CD4-positive, alpha-beta T cell treated with Interleukin-6 at 100 ng/mL for 8 hours (primary cell): ENCODE data around the gene NKX2-4.
"Not testable (repeated sequence)": the region's sequence is repeated elsewhere in the genome, so short reads cannot be mapped to it uniquely, and the experiment has no call there.

Source experiments
- DNase-seq: peaks from one replicate; pipeline ENCODE4 v3.0.0-alpha.2; 2020; ENCODE audit warnings: mixed read lengths, low spot score

NKX2-4 gene

DNA sequence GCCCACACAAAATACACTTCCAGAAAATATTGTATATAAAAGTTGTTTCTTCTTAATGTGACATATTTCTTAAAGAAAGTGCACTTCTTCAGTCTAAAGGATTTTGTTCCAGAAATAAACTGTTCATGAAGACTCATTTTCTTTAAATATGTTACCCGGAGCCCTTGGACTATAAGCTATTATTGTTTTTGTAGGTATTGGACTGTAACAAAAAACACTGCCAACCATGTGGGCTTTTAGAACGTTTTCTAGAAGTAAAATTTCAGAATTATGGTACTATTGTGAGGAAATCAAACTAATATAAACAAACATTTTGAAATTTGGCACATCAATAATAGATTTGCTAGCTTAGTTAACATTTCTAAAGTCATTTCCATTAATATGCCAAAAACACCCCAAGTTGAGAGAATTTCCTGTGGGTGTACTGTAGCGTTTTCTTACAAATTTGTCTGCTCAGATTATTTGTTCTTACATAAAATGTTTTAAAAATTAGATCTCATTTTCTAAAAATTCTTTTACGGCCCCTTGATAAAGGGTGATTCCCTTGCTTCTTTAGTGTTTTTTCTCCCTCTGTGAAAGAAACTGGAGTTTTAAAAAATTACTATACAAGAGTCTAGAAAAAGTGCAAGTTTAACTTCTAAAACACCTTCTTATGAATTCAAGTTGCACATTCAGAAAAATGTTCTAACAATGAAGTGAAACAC lies 3.4 kb downstream of the NKX2-4 start:
- DNase-seq: no peak

DNA sequence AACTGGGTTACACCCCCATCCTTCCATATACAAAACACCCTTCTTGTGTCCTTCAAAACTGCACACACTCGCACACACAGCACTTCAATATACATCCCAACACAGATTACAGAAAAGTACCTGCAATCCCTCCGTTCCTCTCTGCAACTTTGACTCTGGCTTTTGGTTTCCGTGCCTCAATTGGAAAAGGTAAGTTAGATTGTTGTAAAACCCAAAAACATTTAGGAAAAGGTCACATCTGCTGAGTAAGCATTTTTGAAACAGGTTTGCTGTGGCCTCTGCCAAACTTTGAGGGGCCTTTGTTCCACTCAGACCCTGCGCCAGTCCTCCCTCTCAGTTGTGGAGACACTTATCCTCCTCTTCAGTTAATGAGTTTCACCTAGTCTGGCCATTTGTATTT lies 4.2 kb downstream of the NKX2-4 start:
- no peak for DNase-seq

DNA sequence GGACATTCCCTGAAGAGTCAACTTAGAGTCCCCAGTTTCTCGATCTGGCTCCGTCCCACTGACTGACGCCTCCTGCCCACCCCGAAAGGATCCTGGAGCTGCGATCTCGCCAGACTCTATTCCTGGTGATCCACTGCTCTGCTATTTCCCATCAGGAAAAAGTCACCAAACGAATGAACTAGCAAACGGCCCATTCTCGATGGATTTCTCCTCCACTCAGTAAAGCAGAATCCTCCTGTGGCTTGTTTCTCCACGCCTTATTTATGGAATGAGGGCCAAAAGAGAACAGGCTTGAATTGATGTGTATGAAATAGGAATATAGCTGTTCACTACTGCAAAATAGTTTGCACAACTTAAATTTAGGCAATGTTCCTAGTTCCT lies 5.4 kb downstream of the NKX2-4 start:
- DNase-seq: no peak

DNA sequence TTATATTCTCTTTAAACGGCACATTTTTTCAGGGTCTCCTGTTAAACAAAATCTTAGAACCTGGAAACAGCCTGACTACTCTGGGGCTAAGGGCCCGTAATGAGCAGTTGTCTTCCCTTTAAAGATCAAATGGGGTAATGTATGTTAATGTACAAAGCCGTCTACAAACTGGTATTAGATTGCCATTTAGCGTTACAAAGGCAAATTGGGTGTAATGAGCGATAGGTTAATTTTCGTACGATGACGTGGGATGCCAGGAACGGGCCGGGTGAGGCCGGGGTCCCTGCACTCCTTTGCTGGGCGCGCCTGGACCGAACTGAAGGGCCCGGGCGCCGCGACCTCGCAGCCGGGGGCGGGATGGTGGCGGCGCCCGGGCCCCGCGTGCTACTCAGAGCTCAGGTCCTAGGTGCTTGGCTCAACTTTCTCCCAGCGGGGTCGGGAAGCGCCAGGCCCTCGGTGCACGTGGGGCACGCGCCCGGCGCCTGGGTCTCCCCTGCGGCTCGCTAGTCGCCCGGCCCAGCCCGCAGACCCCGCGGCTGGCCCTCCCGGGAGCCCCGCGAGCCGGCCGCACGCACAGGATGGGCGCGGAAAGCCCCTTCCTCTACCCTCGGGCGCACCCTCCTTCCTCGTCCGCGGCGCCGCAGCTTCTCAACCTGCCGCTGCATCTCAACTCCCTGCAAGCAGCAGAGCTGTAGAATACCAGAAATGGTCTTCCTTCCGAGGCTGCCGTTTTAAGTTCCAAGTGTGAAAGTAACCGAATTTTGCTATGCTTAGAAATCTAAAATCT lies 5.9 kb downstream of the NKX2-4 start:
- no peak for DNase-seq

DNA sequence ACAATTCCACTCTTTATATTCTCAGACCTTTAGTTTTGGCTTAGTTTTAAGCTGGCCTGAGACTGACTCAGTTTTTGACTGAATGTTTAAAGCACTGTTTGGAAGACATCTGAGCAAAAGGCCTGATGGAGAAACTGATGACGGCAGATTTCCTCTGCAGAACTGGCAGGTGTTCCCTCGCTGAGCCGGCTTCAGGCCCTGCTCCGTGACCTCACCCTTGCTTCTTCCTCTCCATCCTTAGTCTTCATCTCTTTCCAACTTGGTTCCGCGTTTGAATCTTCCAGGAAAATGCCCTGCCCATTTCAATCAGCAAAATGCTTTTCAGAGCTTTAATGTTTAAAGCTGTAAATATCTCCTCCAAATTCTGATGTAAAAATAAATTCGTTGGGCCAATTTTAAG lies 6.6 kb downstream of the NKX2-4 start:
- no peak for DNase-seq

DNA sequence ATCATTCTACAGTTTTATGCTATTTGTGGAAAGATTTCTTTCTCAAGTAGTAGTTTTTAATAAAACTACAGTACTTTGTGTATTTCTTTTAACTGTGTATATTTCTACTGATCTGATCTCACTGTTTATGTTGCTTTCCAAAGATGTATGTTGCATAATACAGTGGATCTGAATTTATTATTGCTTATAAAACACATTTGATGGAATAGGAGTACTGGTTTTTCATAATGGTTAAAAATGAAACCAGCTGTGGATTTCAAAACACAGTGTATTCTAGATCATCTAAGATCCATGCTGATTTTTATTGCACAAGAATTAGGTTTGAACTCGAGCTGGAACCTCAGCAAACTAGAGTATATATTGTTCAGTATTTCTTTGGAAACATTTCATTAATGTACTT lies 8.0 kb downstream of the NKX2-4 start:
- DNase-seq: no peak

DNA sequence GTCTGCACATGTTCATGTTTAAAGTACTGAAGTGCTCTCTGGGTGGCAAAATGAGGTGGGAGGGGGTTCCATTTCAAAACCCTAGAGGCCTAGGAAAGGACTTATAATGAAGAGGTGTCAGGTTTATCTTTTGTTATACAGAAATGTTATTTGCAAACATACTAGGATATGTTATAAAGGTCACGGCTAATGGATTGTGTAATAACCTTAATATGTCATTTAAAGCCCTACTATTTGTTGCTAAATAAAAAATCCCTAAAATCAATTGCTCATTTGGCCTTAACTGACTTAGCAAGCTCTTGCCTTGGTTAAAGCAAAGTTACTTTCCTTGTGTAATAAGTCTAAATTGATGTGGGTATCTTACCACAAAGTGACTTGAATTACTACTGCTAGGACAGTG lies 8.8 kb downstream of the NKX2-4 start:
- no peak for DNase-seq

DNA sequence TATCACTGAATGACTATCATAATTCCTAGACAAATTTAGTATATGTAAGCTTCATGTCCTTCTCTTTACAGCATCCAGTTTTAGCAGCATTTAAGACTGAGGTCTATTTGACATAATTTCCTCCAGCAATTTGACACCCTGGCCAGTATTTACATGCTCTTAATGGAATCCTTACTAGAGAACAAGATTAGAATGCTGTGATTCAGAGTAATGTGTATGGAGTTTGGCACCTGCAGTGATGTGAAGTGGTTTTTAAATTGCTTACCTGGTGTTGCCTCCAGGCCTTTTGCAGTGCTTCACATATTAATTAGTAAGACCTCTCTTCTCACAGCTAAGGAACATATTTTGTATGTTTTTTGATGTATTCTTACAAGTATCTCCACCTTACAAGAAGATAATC lies 9.8 kb downstream of the NKX2-4 start:
- no peak for DNase-seq

DNA sequence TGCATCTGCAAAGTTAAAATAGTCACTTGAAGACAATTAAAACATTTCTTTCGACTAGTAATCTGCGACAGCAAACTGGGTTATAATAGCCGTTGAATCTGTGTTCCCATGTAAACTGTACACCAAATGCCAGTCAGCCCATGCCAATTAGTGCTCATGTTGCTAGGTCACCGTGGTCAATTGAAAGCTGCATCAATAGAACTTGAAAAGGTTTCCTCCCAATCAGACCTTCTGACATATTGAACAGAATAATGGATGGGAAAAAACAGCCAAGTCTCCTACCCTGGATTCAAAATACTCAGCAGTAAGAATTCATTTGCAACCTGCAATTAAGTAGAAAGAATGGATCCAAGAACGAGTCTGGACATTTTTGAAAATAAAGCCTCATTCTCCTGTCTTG lies 11.2 kb downstream of the NKX2-4 start:
- no peak for DNase-seq

DNA sequence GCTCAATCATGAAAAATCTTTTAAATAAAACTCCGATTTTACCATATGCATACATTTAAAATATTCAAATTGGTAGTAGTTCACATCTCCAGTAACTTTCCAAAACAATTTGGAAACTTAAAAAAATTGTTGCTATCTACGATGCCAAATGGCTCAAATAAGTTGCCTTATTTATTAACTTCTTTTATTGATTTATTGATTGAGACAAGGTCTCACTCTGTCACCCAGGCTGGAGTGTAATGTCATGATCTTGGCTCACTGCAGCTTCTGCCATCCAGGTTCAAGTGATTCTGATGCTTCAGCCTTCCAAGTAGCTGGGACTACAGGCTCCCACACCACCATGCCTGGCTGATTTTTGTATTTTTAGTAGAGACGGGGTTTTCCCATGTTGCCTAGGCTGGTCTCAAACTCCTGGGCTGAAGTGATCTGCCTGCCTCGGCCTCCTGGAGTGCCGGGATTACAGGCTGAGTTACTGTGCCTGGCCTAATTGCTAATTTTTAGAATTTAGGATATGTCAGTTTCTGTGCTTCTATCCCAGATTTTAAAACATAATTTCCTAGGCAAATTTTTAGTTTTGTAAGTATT lies 12.9 kb downstream of the NKX2-4 start:
- no peak for DNase-seq

DNA sequence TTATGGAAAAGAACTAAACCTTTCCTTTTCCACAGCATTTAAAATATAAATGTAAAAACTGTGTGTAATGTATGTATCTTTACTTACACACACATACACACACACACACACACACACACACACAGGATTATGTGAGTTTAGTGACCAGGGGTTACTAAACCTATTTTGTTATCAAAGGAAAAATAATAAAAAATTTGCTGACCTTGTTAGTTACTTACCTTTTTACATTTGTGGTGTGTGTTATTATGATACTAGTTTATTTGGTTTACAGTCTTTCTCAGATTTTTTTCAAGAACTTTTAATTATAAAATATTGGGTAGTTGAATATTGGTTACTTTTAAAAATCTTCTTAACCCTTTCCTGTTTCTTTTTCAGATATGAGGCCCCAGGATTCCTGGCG lies 15.7 kb downstream of the NKX2-4 start:
- no peak for DNase-seq

DNA sequence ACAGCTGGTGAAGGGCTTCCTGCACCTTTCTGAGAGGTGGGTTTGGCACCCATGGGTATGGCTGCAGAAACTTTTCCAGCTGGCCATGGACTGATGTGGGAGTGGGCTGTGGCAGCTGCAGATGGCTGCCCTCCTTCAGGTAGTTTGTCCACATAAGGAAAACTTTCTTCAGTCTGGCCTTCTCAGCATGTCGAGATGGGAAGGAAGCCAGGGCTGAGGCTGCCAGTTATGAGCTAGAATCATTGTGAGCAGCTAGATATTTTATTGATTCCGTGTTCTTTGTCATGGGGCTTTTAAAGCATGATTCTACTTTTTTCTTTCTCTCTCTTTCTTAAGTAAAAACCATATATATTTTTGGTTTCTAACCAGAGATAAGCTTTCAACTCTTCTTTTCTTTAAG lies 16.6 kb downstream of the NKX2-4 start:
- DNase-seq: no peak

DNA sequence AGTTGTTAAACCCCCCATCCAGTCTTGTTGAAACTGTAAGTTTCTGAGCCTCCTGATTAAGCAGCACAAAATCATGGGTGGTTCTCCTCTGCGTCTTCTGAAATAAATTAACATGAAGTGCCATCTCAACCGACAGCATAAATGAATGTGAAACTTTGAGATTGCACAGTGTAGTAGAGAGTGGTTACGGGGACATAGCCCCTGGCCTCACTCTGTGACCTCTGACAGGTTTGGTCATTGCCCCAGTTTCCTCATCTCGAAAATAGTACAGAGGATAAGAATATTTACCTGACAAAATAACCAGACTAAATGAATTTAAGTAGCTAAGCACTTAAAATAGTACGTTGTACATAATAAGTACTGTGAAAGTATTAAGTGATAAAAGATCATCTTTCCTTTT lies 19.1 kb downstream of the NKX2-4 start:
- no peak for DNase-seq

DNA sequence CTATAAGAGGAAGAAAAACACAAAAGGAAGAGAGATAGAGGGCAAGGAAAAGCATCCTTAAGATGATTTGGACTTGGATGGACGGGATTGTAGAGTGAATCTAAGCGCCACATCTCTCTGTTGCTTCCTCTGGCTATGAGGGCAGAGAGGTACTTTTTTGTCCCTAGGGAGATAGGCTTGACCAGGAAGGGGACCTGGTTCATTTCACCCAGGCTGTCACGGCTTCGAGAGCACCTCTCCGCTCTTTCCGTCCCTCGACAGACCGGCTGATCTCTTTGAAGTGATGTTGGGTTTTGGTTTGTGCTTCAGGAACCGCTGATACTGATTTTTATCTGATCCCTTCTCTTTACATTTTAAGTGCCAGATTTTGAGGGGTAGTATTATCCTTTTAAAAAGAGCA lies 19.6 kb downstream of the NKX2-4 start:
- DNase-seq: no peak

DNA sequence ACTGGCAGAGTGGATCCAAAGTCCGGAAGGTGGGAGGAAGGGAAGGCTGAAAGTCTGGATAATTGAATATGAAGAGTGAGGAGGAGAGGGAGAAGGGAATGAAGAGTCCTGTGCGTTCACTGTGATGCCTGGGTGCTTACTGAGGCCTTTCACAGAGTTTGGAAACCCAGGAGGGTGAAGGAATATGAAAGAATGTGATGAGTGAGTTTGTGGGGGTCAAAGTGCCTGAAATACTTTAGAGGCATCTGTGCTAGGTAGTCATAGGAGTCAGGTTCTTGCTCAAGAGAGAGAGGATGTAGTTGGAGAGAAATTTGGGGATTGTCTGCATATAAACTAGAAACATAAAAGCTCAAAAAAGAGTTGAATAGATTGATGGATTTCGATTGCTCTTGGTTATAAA lies 20.7 kb downstream of the NKX2-4 start:
- no peak for DNase-seq

DNA sequence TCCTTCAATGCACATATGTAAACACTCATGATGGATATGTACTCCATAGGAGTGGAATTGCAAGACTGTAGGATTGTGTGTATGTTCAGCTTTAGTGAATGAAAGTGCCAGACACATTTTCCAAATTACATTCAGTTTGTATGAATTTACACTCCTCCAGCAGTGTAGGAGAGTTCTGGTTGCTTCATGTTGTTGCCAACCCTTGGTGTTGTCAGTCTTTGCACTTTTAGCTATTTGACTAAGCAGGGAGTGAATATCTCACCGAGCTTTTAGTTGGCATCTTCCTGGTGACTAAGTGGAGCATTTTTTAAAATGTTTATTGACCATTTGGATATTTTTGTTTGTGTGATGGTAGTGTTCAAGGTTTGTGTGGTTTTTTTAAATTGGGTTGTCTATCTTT lies 23.9 kb downstream of the NKX2-4 start:
- no peak for DNase-seq

DNA sequence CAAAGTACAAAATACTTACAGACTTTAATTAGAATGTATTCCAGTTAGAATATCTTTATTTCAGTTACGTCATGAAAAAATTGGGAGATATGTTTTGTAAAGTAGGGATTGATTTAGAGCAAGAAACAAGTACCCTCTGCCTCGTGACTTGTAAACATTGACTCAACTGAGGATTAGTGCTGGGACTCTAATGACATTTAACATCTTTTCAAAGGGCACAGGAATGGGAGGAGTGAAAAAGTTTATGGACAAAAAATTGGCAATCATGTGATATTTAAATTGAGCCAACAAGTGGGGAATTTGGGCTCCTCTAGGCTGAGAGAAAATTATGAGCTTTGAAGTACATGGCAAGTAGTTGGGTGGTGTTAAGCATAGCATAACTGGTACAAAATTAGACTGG lies 25.3 kb downstream of the NKX2-4 start:
- DNase-seq: no peak

DNA sequence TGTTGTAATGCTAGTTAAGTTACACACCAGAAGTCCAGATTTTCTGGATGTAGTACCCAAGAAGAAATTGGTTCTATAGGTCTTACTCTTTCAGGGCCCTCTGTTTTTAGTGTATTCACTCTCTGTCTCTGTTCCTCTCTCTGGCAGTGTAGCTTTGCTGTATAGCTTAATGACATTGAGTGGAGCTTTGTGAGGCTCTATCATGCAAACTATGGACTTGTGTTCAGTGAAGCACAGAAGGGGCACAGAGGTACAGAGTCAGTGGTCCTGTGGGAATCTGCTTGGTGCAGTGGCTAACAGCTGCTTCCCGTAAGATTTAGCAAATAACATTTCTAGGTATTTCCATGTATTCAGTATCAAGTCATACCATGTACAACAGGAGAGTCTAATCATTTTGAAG lies 26.1 kb downstream of the NKX2-4 start:
- DNase-seq: no peak

DNA sequence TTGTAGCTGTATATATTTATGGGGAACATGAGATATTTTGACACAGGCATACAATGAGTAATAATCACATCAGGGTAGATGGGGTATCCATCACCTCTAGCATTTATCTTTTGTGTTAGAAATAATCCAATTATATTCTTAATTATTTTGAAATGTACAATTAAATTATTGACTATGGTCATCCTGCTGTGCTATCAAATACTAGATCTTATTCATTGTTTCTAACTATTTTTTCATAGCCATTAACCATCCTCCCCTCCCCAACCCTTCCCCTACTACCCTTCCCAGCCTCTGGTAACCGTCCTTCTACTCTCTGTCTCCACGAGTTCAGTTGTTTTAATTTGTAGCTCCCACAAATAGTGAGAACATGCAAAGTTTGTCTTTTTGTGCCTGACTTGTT lies 28.5 kb downstream of the NKX2-4 start:
- DNase-seq: no peak

DNA sequence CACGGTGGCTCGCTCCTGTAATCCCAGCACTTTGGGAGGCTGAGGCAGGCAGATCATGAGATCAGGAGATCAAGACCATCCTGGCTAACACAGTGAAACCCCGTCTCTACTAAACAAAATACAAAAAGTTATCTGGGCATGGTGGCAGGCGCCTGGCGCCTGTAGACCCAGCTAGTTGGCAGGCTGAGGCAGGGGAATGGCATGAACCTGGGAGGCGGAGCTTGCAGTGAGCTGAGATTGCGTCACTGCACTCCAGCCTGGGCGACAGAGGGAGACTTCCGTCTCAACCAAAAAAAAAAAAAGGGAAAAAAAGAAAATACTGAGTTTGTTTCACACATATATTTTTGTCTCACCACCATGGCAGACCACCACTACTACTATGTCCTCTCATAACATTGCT lies 31.1 kb downstream of the NKX2-4 start:
- DNase-seq: not testable (repeated sequence)

DNA sequence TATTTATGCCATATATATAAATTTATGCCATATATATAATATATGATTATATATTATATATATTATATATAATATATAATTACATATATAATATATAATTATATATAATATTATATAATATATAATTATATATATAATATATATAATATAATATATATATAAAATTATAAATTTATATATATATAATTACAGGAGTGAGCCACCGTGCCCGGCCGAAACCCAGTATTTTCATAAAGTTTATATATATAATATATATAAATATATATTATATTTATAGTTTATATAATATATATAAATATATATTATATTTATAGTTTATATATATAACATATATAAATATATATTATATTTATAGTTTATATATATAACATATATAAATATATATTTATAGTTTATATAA lies 31.6 kb downstream of the NKX2-4 start:
- DNase-seq: no peak

DNA sequence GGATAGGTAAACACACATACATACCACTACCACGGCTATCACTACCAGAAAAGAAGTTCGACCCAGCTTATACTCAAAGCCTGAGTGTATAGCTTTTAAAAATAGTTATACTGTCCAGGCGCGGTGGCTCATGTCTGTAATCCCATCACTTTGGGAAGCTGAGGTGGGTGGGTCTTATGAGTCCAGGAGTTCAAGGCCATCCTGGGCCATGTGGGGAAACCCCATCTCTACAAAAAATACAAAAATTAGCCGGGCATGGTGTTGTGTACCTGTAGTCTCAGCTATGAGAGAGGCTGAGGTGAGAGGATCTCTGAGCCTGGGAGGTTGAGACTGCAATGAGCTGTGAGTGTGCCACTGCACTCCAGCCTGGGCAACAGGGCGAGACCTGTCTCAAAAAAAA lies 32.9 kb downstream of the NKX2-4 start:
- DNase-seq: no peak

DNA sequence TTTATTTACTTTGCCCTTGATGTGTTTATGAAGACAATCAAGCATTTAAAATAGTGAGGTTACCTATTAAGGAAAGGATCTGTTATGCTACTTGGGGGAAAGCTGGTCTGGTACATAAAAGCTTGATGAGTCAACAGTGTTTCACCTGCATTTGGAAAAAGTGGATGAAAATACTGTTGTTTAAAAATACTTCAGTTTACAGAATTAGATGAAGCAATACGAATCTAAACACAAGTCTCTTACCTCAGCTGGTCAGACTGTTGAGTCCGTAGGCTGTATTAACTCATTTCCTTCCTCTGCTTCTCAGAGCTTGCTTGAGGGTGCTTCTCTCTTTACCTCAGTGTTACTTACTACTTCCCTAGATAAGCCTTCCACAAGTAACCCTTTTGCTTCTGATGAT lies 36.1 kb downstream of the NKX2-4 start:
- no peak for DNase-seq

DNA sequence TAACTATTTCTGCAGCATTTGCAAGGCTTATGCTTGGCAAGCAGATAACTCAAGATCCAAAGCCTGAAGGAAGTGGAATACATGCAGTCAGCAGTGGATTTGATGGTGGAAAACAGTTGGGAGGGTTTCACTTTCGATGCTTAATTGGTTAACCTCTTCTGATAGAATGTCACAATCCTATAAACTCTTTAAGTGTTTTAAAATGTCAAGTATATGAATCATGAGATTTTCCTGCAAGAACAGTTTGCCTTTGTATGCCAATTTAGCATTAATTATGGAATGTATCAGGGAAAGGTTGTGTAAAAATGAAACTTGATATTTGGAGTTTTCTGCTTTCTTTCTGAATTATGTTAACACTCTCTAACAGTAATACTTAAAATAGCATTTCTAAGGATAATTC lies 36.6 kb downstream of the NKX2-4 start:
- no peak for DNase-seq
